T follicular helper cell (primary cell): ENCODE data around the gene MERTK.
A peak's percentile ranks its signal among the peaks of the same experiment; 100 is the strongest.
"Not testable (repeated sequence)": the region's sequence is repeated elsewhere in the genome, so short reads cannot be mapped to it uniquely, and the experiment has no call there.

Source experiments
- DNase-seq: peaks from one replicate; pipeline ENCODE4 v3.0.0-alpha.2; 2020; ENCODE audit warnings: low read depth
- total RNA-seq, 2 experiments: gene quantifications; one replicate each; lab custom pipeline; 2026; lab: John Stamatoyannopoulos, UW

MERTK gene
- 0.42 to 0.78 reads per million in 2 experiments for total RNA-seq

DNA sequence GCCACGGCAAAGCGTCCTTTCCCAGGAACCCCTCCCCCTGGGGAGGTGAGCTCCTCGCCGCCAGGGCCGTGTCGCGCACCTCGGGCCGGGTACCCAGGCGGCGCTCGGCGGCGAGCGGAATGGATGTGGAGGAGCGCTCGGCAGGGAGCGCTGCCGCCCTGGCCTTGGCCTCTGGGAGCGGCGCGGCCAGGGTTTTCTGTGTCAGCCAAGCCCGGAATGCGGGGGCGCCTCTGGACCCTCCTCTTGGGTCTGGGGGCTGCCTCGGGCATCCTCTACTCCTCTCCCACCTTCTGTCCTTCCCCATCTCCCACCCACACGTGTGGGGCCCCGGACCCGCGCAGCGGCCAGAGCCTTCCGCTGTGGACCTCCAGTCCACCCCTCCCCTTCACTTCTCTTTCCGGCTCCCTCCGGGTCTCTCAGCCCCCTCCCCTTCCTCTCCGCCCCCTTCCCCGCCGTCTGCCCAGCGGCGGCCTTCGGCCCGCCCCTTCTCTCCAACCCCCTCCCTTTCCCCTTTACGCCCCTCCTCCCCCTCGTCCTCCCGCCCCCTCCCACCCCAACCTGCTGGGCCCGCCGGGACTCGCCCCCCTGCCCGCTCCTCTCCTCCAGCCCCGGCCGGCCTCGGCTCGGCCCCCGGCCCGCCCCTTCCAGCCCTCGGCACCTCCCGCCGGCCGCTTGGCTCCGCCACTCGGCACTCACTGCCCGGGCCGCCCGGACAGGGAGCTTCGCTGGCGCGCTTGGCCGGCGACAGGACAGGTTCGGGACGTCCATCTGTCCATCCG, at the start of gene MERTK:
Gene MERTK, plus strand, starts transcription at position 684 of the 779 bp plus-strand sequence. CDS start 129 bp downstream, outside the sequence.
- peak; percentile 37 for DNase-seq

GRCh38 chr2:111850646-111851045, 47.8 kb upstream of the MERTK start:
- DNase-seq: not testable (repeated sequence)

- DNase-seq: not testable (repeated sequence)
These were observed 45.9 kb upstream of the MERTK start for GRCh38 chr2:111852544-111852943.

- not testable (repeated sequence) for DNase-seq
These were observed 38.4 kb upstream of the MERTK start for GRCh38 chr2:111860005-111860404.

DNA sequence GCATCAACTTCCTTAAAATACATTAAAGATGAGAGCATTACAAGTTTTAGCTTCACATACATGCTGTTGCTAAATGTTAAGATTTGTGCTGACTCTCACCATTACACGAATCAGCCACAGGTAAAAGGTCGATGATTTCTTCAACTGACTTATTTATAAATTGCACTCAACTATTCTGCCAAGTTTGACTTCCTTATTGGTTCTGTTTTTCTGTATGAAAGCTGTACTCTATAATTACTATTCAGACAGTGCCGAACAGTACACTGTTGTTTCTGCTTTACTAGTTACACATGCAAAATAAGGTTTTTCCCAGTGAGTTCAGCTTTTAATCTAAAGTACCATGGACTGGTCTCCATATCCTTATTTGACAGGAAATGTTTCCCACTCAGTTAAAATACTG, 33.3 kb upstream of the MERTK start:
- DNase-seq: not testable (repeated sequence)

DNA sequence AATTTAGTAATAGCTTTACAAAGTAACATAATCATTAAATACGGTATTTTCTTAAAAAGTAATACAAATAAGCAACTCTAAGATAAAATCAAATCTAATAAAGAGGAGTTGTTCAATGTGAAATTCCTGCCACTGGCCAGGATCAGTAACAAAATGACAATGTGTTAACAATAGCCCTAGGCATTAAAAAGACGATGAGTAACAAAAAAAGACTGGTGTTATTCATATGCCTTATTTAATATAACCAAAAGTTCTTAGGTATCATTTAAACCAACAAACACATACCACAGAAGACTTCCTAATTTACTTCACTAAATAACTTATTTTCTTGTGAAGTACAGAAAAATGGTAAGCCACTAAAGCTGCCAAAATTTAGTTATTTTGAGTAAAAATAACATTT, 25.6 kb upstream of the MERTK start:
- DNase-seq: not testable (repeated sequence)

- peak; percentile 76 for DNase-seq
These were observed 14.5 kb upstream of the MERTK start, which contains the start of gene ANAPC1 for GRCh38 chr2:111883661-111884591. TSS of gene ANAPC1 (minus strand) at chr2:111884193. CDS start at chr2:111880825, 3,368 bp downstream.

GRCh38 chr2:111884592-111884964, 13.8 kb upstream of the MERTK start:
- no peak for DNase-seq

DNA sequence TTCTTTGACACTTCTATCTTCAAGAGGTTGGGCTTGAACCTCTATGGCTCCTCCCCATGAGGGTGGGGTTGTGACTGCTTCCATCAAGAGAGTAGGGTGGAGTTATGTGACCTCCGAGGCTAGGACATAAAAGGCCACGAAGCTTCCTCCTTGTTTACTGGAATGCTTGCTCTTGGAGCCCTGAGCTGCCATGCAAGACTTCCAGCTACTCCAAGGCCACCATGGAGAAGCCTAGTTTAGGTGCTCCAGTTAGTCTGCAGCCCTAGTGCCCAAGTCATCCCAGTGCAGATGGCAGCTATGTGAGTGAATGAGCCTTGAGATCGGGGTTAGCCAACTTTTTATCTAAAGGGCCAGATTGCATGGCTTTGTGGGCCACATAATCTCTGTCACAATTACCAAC, 2.4 kb upstream of the MERTK start:
- DNase-seq: no peak

GRCh38 chr2:111896576-111896975, 1.8 kb upstream of the MERTK start:
- DNase-seq: no peak

DNA sequence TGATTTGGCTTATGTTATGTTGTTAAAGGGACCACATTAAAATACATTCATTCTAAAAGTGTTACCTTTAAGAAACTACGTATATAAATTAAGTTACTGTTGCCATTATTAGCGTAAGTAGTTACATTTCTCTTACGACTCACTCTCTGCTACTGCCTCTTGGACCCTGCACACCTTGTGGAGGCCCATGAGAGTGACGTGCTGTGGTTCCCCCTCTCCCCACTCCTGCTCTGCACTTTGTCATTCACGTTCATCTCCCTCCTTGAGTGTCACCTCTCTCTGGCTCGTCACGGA, 830 bp upstream of the MERTK start:
- no peak for DNase-seq

GRCh38 chr2:111898703-111899514, 502 bp downstream of the MERTK start:
- no peak for DNase-seq

DNA sequence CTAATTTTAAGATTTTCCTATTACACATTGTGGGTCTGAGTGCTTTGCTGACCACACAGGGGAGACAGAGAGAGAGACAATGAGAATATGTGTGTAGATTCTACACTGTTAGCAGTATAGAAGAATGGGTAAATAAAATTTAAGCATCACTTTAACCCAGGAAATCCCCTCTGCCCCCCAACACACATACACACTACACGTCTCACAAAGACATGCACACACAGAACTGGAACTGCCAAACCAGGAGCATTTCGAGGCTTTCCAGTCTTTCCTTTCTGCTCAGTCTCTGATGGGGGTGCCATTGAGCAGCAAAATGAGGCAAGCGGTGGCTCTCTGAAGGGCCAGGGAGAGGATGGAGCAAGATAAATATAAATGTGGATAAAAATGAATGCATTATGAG, 2.5 kb downstream of the MERTK start:
- no peak for DNase-seq

- DNase-seq: no peak
These were observed 5.1 kb downstream of the MERTK start for GRCh38 chr2:111903516-111903915.

DNA sequence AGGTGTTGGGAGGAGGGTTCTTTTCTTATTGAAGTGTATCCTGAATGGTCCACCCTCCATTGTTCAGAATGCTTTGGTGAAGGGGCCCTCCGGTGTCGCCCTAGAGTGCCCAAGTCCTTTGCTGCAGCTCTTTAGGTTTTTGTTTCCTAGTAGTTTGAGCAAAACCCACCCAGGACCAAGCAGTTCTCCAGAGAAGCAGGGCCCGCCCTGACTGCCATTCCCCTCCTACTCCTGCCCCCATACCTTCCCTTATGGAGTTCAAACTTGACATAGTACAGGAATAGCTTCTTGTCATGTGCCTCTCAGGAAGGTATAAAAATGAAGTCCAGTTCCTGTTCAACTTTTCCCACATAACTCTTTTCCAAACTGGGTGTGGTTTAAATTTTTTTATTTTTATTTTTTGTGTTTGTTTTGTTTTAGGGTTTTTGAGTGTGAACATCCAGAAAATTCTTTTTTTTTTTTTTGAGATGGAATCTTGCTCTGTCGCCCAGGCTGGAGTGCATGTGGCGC, 5.6 kb downstream of the MERTK start:
- no peak for DNase-seq

DNA sequence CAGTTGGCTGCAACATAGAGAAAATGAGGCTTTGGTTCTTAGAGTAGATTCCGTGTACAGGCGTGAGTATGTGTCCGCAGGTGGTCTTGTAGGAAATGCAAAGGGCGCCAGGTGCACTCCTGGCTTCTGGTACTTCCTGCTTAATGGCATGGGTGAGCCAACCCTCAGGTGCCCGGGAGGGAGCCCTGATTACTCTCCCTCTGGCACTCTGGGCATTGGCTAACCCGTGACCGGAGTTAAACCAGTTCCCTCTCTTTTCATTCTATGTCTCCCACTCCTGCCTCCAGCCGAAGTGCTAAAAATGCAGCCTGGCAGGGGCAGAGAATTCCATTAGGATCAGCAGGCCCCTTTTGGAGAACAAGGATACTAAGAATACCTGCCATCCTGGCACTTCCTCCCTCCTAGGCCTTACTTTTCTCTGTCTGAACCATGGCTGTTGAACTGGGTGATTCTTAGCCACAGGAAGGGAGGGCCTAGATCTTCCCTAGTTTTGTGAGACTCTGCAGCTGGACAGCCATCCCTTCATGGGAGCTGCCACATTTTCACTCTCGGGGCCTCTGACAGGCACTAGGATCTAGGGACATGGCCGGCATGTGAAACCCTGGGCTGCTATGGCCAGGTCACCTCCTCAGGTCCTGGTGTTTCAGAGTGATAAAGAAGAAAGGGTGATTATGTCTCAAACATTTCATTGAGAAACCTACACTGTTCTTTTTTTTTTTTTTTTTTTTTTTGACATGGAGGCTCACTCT, 6.5 kb downstream of the MERTK start:
- no peak for DNase-seq

- DNase-seq: not testable (repeated sequence)
These were observed 7.1 kb downstream of the MERTK start for GRCh38 chr2:111905475-111905869.

GRCh38 chr2:111905990-111906735, 7.8 kb downstream of the MERTK start:
- no peak for DNase-seq

- DNase-seq: no peak
These were observed 10.2 kb downstream of the MERTK start for GRCh38 chr2:111908578-111908977.

DNA sequence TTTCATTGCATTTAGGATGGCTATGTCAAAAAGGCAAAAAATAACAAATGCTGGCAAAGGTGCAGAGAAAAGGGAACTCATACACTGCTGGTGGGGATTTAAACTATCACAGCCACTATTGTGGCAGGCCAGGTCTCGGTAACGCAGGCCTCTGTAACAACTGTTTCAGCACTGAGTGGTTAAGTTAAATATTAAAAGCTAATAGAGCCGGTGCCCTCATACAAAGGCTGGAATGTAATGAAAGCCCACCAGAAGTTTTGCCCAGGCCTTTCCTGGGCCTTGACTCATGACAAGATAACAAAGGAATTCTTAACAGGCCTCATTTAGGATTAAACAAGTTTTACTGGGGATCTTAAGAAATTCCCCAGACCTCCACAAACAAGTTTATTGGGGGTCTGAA, 10.7 kb downstream of the MERTK start:
- no peak for DNase-seq
